GM12865 (cell line): Measurements from ENCODE around the gene SLC35E1.
A peak's percentile ranks its signal among the peaks of the same experiment; 100 is the strongest.
"Not testable (repeated sequence)": the region's sequence is repeated elsewhere in the genome, so short reads cannot be mapped to it uniquely, and the experiment has no call there.

Experiments
- DNase-seq: peaks from one replicate; pipeline ENCODE4 v3.0.0; 2010; ENCODE audit warnings: low read depth
- H3K4me3 ChIP-seq: 2 replicates; pipeline ENCODE4 v1.5.1; 2011; ENCODE audit warnings: mild to moderate bottlenecking, low read depth, low read length, control low read depth
- CTCF ChIP-seq: IDR thresholded peaks from 2 replicates; pipeline ENCODE4 v1.5.1; 2011; ENCODE audit warnings: low read length, control low read depth, low read depth, inconsistent platforms; ENCODE audit not compliant: insufficient read depth; ENCODE audit errors: missing control alignments

Gene SLC35E1

GRCh38 chr19:16554776-16555175, 17.4 kb downstream of the SLC35E1 start:
- TF ChIP-seq CTCF = no peak
- no peak for DNase-seq
- no peak overlapping the region for H3K4me3 ChIP-seq

- not testable (repeated sequence) for H3K4me3 ChIP-seq, DNase-seq
These were observed 20.3 kb downstream of the SLC35E1 start for GRCh38 chr19:16551902-16552301.

GRCh38 chr19:16548956-16549355, 23.3 kb downstream of the SLC35E1 start:
- no peak overlapping the region for H3K4me3 ChIP-seq
- DNase-seq = no peak
- no peak for TF ChIP-seq CTCF

- no peak for TF ChIP-seq CTCF
- peak; percentile 59 for DNase-seq
- H3K4me3 ChIP-seq = peak overlapping the region; percentile 15
These were observed 27.6 kb downstream of the SLC35E1 start for GRCh38 chr19:16544473-16545231.

- DNase-seq = not testable (repeated sequence)
- peak overlapping the region; percentile 81 for H3K4me3 ChIP-seq
These were observed 28.5 kb downstream of the SLC35E1 start for GRCh38 chr19:16543734-16544133.

- peak overlapping the region; percentile 81 for H3K4me3 ChIP-seq
- DNase-seq = peak; percentile 23
- TF ChIP-seq CTCF = no peak
These were observed 29.2 kb downstream of the SLC35E1 start for GRCh38 chr19:16542910-16543472.

GRCh38 chr19:16542045-16542909, 29.9 kb downstream of the SLC35E1 start, which contains the start of gene CHERP:
Gene CHERP, minus strand, starts transcription at chr19:16542437. Its CDS starts 59 bp downstream, at chr19:16542378.
- peak within 1 kb of the TSS; percentile 81 for H3K4me3 ChIP-seq
- peak; percentile 0 for TF ChIP-seq CTCF
- DNase-seq = peak; percentile 97
